ENCODE results near the gene PATE2.

PATE2 gene

GRCh38 chr11:125778728-125779127 is at the start of gene PATE2:
PATE2 (minus strand) TSS chr11:125778828; CDS start chr11:125778773, 55 bp downstream.
- ATAC-seq (ENCODE audit: insufficient read depth, low read depth), result no peak
- Histone ChIP-seq H3K4me3 (ENCODE audit: low read depth in 1 of 2, low read length in 2 of 2) (no peak within 1 kb of the TSS), H2AFZ (ENCODE audit: low read depth, low read length) (no peak within 1 kb of the TSS), H3K27me3 (ENCODE audit: insufficient read depth, low read length, poor library complexity) (peaks cover 2% of the 10 kb centered on the region), H3K4me1 (ENCODE audit: insufficient read depth, low read length) (no peaks in the 10 kb centered on the region), H3K9me3 (ENCODE audit: insufficient read depth, low read length, severe bottlenecking) (no peaks in the 10 kb centered on the region), H3K36me3 (ENCODE audit: insufficient read depth, low read length) (no peaks in the 10 kb centered on the region), H3K4me2 (ENCODE audit: insufficient read depth, low read length) (no peak within 1 kb of the TSS), H4K20me1 (ENCODE audit: insufficient read depth, low read length) (no peaks in the 10 kb centered on the region), H3K79me2 (ENCODE audit: insufficient read depth, low read length) (no peaks in the 10 kb centered on the region), H3K27ac (ENCODE audit: low read length) (no peak within 1 kb of the TSS), H3K9ac (ENCODE audit: low read depth, low read length) (no peak within 1 kb of the TSS)
- no peak for DNase-seq
- TF ChIP-seq CTCF (IDR thresholded peaks at IDR 0.05; ENCODE audit: borderline replicate concordance, extremely low read depth, low read length, poor library complexity, severe bottlenecking), result no peak

GRCh38 chr11:125807909-125808308 is 29.3 kb upstream of the PATE2 start:
- TF ChIP-seq CTCF (IDR thresholded peaks at IDR 0.05; ENCODE audit: borderline replicate concordance, extremely low read depth, low read length, poor library complexity, severe bottlenecking) (no peak), EZH2 (IDR thresholded peaks at IDR 0.05; ENCODE audit: borderline replicate concordance, low read depth, low read length, severe bottlenecking) (no peak)

GRCh38 chr11:125802387-125802786 is 23.8 kb upstream of the PATE2 start:
- no peaks in the 10 kb centered on the region for H3K27me3 ChIP-seq (ENCODE audit: insufficient read depth, low read length, poor library complexity)
- no peak overlapping the region for H3K4me2 ChIP-seq (ENCODE audit: insufficient read depth, low read length)
- no peak overlapping the region for H3K4me3 ChIP-seq (ENCODE audit: low read depth in 1 of 2, low read length in 2 of 2)
- no peaks in the 10 kb centered on the region for H3K79me2 ChIP-seq (ENCODE audit: insufficient read depth, low read length)
- H3K9ac ChIP-seq (ENCODE audit: low read depth, low read length), result no peak overlapping the region
- no peaks in the 10 kb centered on the region for H3K4me1 ChIP-seq (ENCODE audit: insufficient read depth, low read length)
- peaks cover 20% of the 10 kb centered on the region for H3K9me3 ChIP-seq (ENCODE audit: insufficient read depth, low read length, severe bottlenecking)
- TF ChIP-seq EZH2 (IDR thresholded peaks at IDR 0.05; ENCODE audit: borderline replicate concordance, low read depth, low read length, severe bottlenecking) (no peak), CTCF (IDR thresholded peaks at IDR 0.05; ENCODE audit: borderline replicate concordance, extremely low read depth, low read length, poor library complexity, severe bottlenecking) (no peak)
- H4K20me1 ChIP-seq (ENCODE audit: insufficient read depth, low read length), result no peaks in the 10 kb centered on the region
- H3K27ac ChIP-seq (ENCODE audit: low read length), result no peak overlapping the region
- H3K36me3 ChIP-seq (ENCODE audit: insufficient read depth, low read length), result no peaks in the 10 kb centered on the region
- no peak overlapping the region for H2AFZ ChIP-seq (ENCODE audit: low read depth, low read length)
- no peak for ATAC-seq (ENCODE audit: insufficient read depth, low read depth)
- DNase-seq, result no peak

More at GRCh38 chr11:125807909-125808308, 29.3 kb upstream of the PATE2 start:
- no peak overlapping the region for H3K27ac ChIP-seq (ENCODE audit: low read length)
- no peaks in the 10 kb centered on the region for H3K36me3 ChIP-seq (ENCODE audit: insufficient read depth, low read length)
- no peaks in the 10 kb centered on the region for H3K4me1 ChIP-seq (ENCODE audit: insufficient read depth, low read length)
- ATAC-seq (ENCODE audit: insufficient read depth, low read depth) (no peak), DNase-seq (no peak)
- H3K79me2 ChIP-seq (ENCODE audit: insufficient read depth, low read length), result no peaks in the 10 kb centered on the region
- no peak overlapping the region for H2AFZ ChIP-seq (ENCODE audit: low read depth, low read length)
- no peaks in the 10 kb centered on the region for H4K20me1 ChIP-seq (ENCODE audit: insufficient read depth, low read length)
- H3K9me3 ChIP-seq (ENCODE audit: insufficient read depth, low read length, severe bottlenecking), result peaks cover 9% of the 10 kb centered on the region
- H3K4me2 ChIP-seq (ENCODE audit: insufficient read depth, low read length), result no peak overlapping the region
- no peak overlapping the region for H3K4me3 ChIP-seq (ENCODE audit: low read depth in 1 of 2, low read length in 2 of 2)
- no peak overlapping the region for H3K9ac ChIP-seq (ENCODE audit: low read depth, low read length)
- no peaks in the 10 kb centered on the region for H3K27me3 ChIP-seq (ENCODE audit: insufficient read depth, low read length, poor library complexity)

DNA sequence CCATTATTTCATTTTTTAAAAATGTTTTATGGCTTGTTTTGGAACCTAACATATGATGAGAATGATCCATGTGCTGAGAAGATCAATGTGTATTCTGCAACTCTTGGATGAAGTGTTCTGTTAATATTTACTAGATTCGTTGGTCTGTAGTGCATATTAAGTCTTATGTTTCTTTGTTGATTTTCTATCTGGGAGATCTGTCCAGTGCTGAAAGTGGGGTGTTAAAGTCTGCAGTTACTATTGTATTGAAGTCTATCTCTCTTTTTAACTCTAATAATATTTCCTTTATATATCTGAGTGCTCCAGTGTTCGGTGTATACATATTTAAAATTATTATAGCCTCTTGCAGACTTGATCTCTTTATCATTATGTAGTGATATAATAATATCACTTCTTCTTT is 21.2 kb upstream of the PATE2 start:
- H3K9me3 ChIP-seq (ENCODE audit: insufficient read depth, low read length, severe bottlenecking), result peaks cover 20% of the 10 kb centered on the region
- H3K79me2 ChIP-seq (ENCODE audit: insufficient read depth, low read length), result no peaks in the 10 kb centered on the region
- no peak for ATAC-seq (ENCODE audit: insufficient read depth, low read depth)

More for the DNA sequence above, 21.2 kb upstream of the PATE2 start:
- DNase-seq, result no peak
- Histone ChIP-seq H3K9ac (ENCODE audit: low read depth, low read length) (no peak overlapping the region), H2AFZ (ENCODE audit: low read depth, low read length) (no peak overlapping the region), H3K4me3 (ENCODE audit: low read depth in 1 of 2, low read length in 2 of 2) (no peak overlapping the region), H3K4me1 (ENCODE audit: insufficient read depth, low read length) (no peaks in the 10 kb centered on the region), H3K4me2 (ENCODE audit: insufficient read depth, low read length) (no peak overlapping the region), H4K20me1 (ENCODE audit: insufficient read depth, low read length) (no peaks in the 10 kb centered on the region), H3K27ac (ENCODE audit: low read length) (no peak overlapping the region), H3K27me3 (ENCODE audit: insufficient read depth, low read length, poor library complexity) (no peaks in the 10 kb centered on the region), H3K36me3 (ENCODE audit: insufficient read depth, low read length) (no peaks in the 10 kb centered on the region)
- TF ChIP-seq EZH2 (IDR thresholded peaks at IDR 0.05; ENCODE audit: borderline replicate concordance, low read depth, low read length, severe bottlenecking) (no peak), CTCF (IDR thresholded peaks at IDR 0.05; ENCODE audit: borderline replicate concordance, extremely low read depth, low read length, poor library complexity, severe bottlenecking) (no peak)

Data from DND-41 (cell line).